ENCODE data around the gene QDPR. TPM values are rescaled to one million over a fixed set of nuclear protein-coding genes. Genes with fewer than 3 reads are reported as not detected.

Gene QDPR
- 16.2 TPM for total RNA-seq

DNA sequence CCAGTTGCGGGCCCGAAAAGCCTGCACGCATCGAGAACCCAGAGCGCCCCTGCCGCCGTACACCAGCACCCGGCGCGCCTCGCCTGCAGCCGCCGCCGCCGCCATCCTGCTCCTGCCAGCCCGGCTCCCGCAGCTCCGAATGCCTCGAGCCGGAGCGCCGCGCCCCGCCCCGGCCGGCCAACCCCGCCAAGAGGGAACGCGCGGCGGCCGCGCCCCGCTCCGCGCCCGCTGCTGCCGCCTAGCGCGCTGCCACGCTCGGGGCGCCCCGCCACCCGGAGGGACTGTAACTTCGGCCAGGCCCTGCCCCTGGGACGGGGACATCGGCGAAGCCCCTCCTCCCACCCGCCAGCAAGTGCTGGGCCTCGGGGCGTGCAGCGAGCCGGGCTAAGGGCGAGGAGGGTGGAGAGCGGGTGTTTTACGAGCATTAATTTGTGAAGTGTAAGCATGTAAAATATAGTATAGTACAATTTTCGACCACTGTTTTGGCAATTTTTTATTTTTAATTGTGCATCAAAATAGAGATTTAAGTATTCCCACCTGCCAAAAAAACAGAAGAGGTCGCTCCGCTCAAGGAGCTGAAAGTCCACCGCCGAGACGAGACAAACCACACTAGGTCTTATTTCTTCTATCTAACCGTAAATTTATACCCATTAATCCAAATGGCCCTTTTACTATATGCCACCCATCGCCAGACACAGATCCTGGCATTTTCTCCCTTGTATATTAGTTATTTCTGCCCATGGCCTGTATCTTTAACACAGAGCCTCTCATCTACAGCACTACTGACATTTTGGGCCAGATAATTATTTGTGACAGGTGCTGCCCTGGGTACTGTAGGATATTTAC is at the start of gene QDPR:
Gene QDPR, minus strand, starts transcription at position 141 of the 846 bp plus-strand sequence. Its CDS starts 36 bp downstream, at position 105.
- H3K9me3 ChIP-seq = no peaks in the 10 kb centered on the region
- peak within 1 kb of the TSS; percentile 81 for H3K4me3 ChIP-seq
- peaks cover 18% of the 10 kb centered on the region for H3K4me1 ChIP-seq
- H3K27ac ChIP-seq = peak within 1 kb of the TSS; percentile 77
- intact Hi-C loops (cut with DNase I) = no loop called here
- no peaks in the 10 kb centered on the region for H3K27me3 ChIP-seq
- H3K36me3 ChIP-seq = peaks cover 0 to 8% of the 10 kb centered on the region in 2 donors
- no peak for DNase-seq (ENCODE audit: extremely low spot score in 2 of 2)
- no peak for TF ChIP-seq CTCF (IDR thresholded peaks at IDR 0.05)
- TF ChIP-seq POLR2A (IDR thresholded peaks at IDR 0.05) = no peak
- no peak for TF ChIP-seq POLR2AphosphoS5 (IDR thresholded peaks at IDR 0.05; ENCODE audit: insufficient read depth in 1 of 2, low read depth in 1 of 2)

- Histone ChIP-seq H3K4me3 (no peak overlapping the region), H3K4me1 (no peaks in the 10 kb centered on the region), H3K27me3 (no peaks in the 10 kb centered on the region), H3K27ac (no peak overlapping the region), H3K36me3 (no peaks in the 10 kb centered on the region), H3K9me3 (no peaks in the 10 kb centered on the region)
- no peak for TF ChIP-seq POLR2A (IDR thresholded peaks at IDR 0.05)
- TF ChIP-seq POLR2AphosphoS5 (IDR thresholded peaks at IDR 0.05; ENCODE audit: insufficient read depth in 1 of 2, low read depth in 1 of 2) = no peak
- TF ChIP-seq CTCF (IDR thresholded peaks at IDR 0.05) = no peak
- no peak for DNase-seq (ENCODE audit: extremely low spot score in 2 of 2)
- intact Hi-C loops (cut with DNase I) = loop anchor here (10.0 kb wide), 1 partner anchor 63 kb away; no protein-coding TSS in a partner anchor
Measured at GRCh38 chr4:17561195-17561909, 49.5 kb upstream of the QDPR start.

GRCh38 chr4:17560065-17560673 is 48.3 kb upstream of the QDPR start:
- no peaks in the 10 kb centered on the region for H3K27me3 ChIP-seq
- no peaks in the 10 kb centered on the region for H3K36me3 ChIP-seq
- no peak for DNase-seq (ENCODE audit: extremely low spot score in 2 of 2)
- no peak overlapping the region for H3K27ac ChIP-seq
- intact Hi-C loops (cut with DNase I) = loop anchor here (10.0 kb wide), 1 partner anchor 65 kb away; no protein-coding TSS in a partner anchor
- H3K4me1 ChIP-seq = no peaks in the 10 kb centered on the region
- TF ChIP-seq POLR2AphosphoS5 (IDR thresholded peaks at IDR 0.05; ENCODE audit: insufficient read depth in 1 of 2, low read depth in 1 of 2) = no peak
- no peak for TF ChIP-seq POLR2A (IDR thresholded peaks at IDR 0.05)
- no peaks in the 10 kb centered on the region for H3K9me3 ChIP-seq
- no peak overlapping the region for H3K4me3 ChIP-seq

- intact Hi-C loops (cut with DNase I) = loop anchor here (10.0 kb wide), 1 partner anchor 65 kb away; no protein-coding TSS in a partner anchor
- no peaks in the 10 kb centered on the region for H3K27me3 ChIP-seq
- DNase-seq (ENCODE audit: extremely low spot score in 2 of 2) = no peak
Measured at GRCh38 chr4:17559709-17560048, 47.8 kb upstream of the QDPR start.

More at GRCh38 chr4:17559709-17560048, 47.8 kb upstream of the QDPR start:
- no peak overlapping the region for H3K27ac ChIP-seq
- no peaks in the 10 kb centered on the region for H3K36me3 ChIP-seq
- H3K4me1 ChIP-seq = no peaks in the 10 kb centered on the region
- no peaks in the 10 kb centered on the region for H3K9me3 ChIP-seq
- TF ChIP-seq POLR2A (IDR thresholded peaks at IDR 0.05) = no peak
- TF ChIP-seq CTCF (IDR thresholded peaks at IDR 0.05) = no peak
- no peak for TF ChIP-seq POLR2AphosphoS5 (IDR thresholded peaks at IDR 0.05; ENCODE audit: insufficient read depth in 1 of 2, low read depth in 1 of 2)
- H3K4me3 ChIP-seq = no peak overlapping the region
